GM19463 (cell line): Measurements from ENCODE around the gene MACF1.

Experiments
- ATAC-seq: cut with Tn5 transposase; IDR thresholded peaks from one replicate; pipeline ENCODE4 v1.9.1; 2021; ENCODE audit warnings: mild to moderate bottlenecking, moderate library complexity; ENCODE audit not compliant: unreplicated experiment

MACF1 gene

GRCh38 chr1:39385067-39385988, 180.8 kb downstream of the MACF1 start:
- ATAC-seq: no peak

- no peak for ATAC-seq
Measured at GRCh38 chr1:39386997-39387396, 182.5 kb downstream of the MACF1 start.

GRCh38 chr1:39387452-39387851, 183.0 kb downstream of the MACF1 start:
- no peak for ATAC-seq

GRCh38 chr1:39391691-39392679, 187.5 kb downstream of the MACF1 start:
- ATAC-seq: no peak

- ATAC-seq: no peak
Measured at GRCh38 chr1:39392851-39393573, 188.5 kb downstream of the MACF1 start.

- no peak for ATAC-seq
Measured at GRCh38 chr1:39393645-39394044, 189.2 kb downstream of the MACF1 start.

- ATAC-seq: no peak
Measured at GRCh38 chr1:39394059-39394458, 189.6 kb downstream of the MACF1 start.

- no peak for ATAC-seq
Measured at GRCh38 chr1:39394598-39394997, 190.1 kb downstream of the MACF1 start.

- ATAC-seq: no peak
Measured at GRCh38 chr1:39395357-39395831, 190.9 kb downstream of the MACF1 start.

GRCh38 chr1:39396671-39397070, 192.2 kb downstream of the MACF1 start:
- no peak for ATAC-seq

- ATAC-seq: no peak
Measured at GRCh38 chr1:39397487-39397886, 193.0 kb downstream of the MACF1 start.

- ATAC-seq: peak; percentile 63
Measured at GRCh38 chr1:39398278-39399021, 194.0 kb downstream of the MACF1 start.

GRCh38 chr1:39401106-39401505, 196.6 kb downstream of the MACF1 start:
- ATAC-seq: no peak

- ATAC-seq: no peak
Measured at GRCh38 chr1:39404876-39405275, 200.4 kb downstream of the MACF1 start.

- no peak for ATAC-seq
Measured at GRCh38 chr1:39405358-39405757, 200.9 kb downstream of the MACF1 start.

- no peak for ATAC-seq
Measured at GRCh38 chr1:39406533-39407450, 202.3 kb downstream of the MACF1 start.

- no peak for ATAC-seq
Measured at GRCh38 chr1:39407510-39407895, 203.0 kb downstream of the MACF1 start.

GRCh38 chr1:39407896-39408640, 203.6 kb downstream of the MACF1 start:
- no peak for ATAC-seq
